ENCODE data around the gene DSG3.
"Not testable (repeated sequence)": the region's sequence is repeated elsewhere in the genome, so short reads cannot be mapped to it uniquely, and the experiment has no call there.

Gene DSG3

DNA sequence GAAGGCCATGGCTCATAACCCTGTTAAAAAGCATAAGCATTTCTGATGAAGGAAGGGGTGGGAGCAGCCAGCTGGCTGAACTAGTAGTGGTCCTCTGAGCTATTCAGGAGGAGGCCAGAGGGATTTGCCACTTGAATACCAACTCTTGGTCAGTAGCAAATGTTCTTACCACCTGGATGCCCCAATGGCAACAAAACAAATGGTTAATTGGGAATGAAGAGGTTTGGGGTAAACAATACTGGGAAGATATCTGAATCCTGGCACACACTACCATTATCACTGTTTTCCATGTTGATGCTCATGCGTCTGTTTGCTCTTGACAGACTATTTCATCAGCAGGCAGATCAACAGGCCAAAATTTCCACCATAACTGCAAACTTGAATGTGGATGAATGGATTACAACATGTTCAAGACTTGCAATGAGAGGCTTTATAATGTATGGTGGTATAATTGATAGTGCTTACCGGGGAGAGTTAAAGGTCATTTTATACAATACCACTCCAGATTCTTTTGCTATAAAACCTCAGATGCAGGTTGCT is 47.2 kb downstream of the DSG3 start:
- not testable (repeated sequence) for FAIRE-seq

GRCh38 chr18:31497404-31497835 is 49.9 kb downstream of the DSG3 start:
- no peak for FAIRE-seq

GRCh38 chr18:31497836-31498573 is 50.5 kb downstream of the DSG3 start, which contains the start of gene DSG2:
Gene DSG2 (plus strand): TSS chr18:31498177. CDS start chr18:31498252, 75 bp downstream.
- no peak for FAIRE-seq

- FAIRE-seq: no peak
Observed at GRCh38 chr18:31498574-31499524, 51.3 kb downstream of the DSG3 start.

- FAIRE-seq: no peak
Observed at GRCh38 chr18:31500051-31500688, 52.6 kb downstream of the DSG3 start.

DNA sequence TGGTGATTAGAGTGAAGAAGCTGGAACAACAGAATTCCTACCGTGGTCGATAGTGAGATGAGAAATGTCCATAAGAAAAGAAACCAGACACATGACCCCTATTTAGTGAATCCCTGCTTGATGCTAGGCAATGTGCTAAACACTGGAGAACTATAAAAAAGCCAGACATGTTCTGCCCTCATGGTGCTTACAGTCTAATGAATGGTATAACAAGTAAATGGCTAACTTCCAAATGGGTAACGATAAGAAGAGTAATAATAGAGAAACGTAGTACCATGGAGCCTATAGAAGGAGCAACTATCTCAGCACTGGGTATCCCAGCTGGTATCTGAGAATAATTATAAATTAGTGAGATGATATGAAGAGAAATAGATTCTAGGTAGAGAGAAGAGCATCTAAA is 55.5 kb downstream of the DSG3 start:
- no peak for FAIRE-seq

GRCh38 chr18:31504455-31505147 is 57.1 kb downstream of the DSG3 start:
- FAIRE-seq: no peak

DNA sequence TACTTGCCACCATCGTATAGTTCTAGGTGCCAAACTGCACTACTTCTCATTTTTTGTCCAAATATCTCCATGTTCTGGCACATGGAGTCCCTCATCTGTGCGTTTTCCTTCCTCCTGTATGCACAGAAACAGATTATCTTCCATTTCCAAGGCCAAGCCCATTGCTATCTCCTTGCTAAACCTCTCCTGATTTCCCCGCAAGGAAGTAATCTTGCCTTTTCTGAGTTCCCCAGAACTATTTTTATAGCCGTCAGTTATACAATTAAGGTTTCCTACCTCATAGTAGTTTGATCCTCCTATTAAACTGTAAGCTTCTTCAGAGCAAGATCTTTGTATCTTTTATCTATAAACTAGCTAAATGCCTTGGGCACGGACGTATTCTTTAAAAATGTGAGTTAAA is 57.6 kb downstream of the DSG3 start:
- FAIRE-seq: no peak

DNA sequence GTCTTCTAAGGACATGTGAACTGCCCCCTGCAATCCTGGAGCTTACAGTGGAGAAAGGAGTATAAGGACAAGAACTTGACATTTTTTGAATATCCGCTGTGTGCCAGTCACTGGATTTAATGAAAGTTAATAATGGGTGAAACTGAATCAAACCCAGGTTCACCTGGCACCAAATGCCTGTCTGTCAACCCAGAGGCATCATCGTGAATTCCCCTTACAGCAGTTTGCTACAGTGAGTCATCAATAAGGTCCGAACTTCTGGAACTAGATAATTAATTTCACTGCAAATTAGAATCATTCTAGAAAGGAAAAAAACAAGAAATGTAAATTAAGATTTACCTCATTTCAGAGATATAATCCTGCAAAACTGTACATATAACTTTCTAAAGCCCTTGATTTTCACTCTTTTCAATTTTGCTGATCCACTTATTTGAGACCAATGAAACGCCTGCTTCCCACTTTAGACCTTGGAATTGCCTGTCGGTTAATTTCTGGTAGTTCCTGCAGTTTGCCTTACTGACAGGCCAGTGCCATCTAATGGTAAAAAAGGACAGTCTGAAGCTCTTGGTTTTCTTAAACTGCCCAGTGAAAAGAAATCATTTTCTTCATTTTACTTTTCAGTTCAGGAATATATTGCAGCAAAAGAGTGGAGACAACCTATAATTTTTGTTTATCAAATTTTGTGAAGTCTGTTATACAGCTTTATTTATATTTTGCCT is 58.6 kb downstream of the DSG3 start:
- no peak for FAIRE-seq

- not testable (repeated sequence) for FAIRE-seq
Observed at GRCh38 chr18:31507124-31507523, 59.6 kb downstream of the DSG3 start.

DNA sequence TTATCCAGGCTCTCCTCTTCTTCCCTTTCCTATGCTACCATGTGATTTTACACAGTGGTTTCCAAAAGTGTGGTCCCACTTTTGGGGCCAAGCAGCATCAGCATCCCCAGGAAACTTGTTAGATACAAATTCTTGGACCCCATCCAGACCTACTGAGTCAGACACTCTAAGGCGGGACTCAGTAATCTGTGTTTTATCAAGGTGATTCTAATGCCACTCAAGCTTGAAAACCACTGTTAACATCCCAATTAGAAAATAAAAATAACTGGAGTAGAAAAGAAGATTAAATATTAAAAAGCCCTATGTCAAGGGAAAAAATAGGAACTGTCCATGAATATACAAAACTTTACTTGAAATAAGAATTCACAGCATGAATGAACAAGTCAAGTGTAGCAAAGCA is 61.2 kb downstream of the DSG3 start:
- FAIRE-seq: no peak

GRCh38 chr18:31509571-31509970 is 62.0 kb downstream of the DSG3 start:
- no peak for FAIRE-seq

DNA sequence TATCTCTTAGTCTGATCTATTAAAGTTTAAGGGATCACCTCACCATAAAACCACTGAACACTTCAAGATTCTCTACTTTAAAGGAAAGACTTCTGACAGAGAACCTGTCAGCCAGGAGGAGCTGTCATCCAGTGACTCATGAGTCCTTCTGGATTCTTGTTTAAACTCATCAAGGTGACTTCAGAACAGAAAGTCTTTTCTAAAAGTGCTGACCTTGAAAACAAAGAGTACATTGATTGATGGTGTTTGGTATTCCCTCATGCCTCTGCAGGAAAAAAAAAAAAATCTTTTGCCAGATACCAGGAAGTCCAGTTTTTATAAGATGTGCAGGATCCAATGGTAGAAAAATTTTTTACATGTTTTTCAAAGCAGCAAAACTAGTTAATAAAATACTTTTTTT is 62.8 kb downstream of the DSG3 start:
- no peak for FAIRE-seq

DNA sequence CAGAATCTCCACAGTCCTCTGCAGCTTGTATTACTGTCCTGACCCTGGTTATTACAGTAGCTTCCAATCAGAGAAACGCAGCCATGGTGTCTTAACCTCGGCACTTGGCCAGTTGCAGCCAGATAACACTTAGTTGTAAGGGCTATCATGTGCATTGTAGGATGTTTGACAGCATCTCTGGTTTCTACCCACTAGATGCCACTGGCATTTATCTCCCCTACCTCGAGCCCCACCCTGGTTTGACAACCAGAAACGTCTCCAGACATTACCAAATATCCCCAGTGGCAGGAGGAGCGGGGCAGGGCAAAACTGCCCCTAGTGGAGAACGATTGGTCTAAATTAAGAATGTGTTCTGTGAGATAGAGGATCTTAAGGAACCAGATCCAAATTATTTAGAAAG is 63.6 kb downstream of the DSG3 start:
- no peak for FAIRE-seq

GRCh38 chr18:31512203-31512764 is 64.7 kb downstream of the DSG3 start:
- no peak for FAIRE-seq

GRCh38 chr18:31513189-31513935 is 65.8 kb downstream of the DSG3 start:
- FAIRE-seq: no peak

- FAIRE-seq: no peak
Observed at GRCh38 chr18:31516437-31516836, 68.9 kb downstream of the DSG3 start.

DNA sequence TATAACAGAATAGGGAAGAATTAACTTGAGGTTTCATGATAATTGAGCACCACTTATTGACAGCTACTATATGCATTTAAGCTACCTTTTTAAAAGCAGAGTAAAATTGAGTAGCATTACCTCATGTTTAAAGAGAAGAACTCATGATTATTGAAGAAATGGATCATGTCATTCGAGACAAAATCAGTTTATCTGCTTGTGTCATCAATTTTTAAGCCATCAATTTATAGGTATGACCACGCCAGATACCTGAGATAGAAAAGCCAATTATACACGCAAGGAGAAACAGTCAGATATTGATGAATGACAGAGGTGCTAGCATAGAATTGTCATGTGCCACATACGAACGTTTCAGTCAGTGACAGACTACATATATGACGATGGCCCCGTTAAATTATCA is 78.8 kb downstream of the DSG3 start:
- FAIRE-seq: no peak
